GM19240 (cell line): ENCODE data around the gene MYRIP.

Experiments used
- DNase-seq: peaks from one replicate; pipeline ENCODE4 v3.0.0; 2011; ENCODE audit warnings: low spot score; ENCODE audit not compliant: insufficient read length

Gene MYRIP

GRCh38 chr3:40181182-40181581 is 371.8 kb downstream of the MYRIP start:
- no peak for DNase-seq

- DNase-seq: no peak
Observed at GRCh38 chr3:40185029-40185695, 375.8 kb downstream of the MYRIP start.

DNA sequence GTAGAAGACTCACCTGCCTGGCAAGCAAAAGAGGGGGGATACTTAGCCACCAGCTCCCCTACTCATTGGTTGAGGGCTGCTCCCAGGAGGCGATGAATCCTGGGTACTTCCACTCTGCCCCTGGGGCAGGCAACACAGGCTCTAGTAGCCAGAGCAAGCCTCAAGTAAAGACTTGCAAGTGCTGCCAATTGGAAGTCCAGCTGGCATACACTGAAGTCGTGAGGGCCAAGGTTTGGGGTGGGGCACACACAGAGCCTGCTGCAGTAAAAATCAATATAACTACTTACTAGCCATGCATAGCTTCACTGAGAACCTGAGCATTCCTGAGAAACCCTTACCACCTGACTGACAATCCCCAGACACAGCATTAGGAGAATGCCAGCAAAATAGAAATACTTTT is 377.1 kb downstream of the MYRIP start:
- no peak for DNase-seq

- DNase-seq: no peak
Observed at GRCh38 chr3:40187945-40188344, 378.5 kb downstream of the MYRIP start.

- DNase-seq: no peak
Observed at GRCh38 chr3:40189118-40189517, 379.7 kb downstream of the MYRIP start.

DNA sequence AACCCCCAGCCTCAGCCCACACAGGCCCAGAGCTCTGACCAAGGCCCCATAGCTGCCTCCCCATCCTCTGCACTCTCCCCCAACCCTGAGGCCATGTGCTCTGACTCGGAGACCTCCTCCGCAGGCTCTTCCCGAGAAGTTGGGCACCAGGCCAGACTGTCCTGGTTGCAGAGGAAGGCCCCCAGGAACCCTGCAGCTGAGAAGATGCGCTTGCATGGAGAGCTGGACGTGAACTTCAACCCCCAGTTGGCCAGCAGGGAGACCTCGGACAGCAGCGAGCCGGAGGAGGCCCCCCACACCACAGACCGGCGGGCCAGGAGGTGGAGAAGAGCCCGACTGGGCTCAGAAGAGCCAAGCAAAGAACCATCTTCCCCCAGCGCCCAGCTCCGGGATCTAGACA is 380.6 kb downstream of the MYRIP start:
- DNase-seq: no peak

DNA sequence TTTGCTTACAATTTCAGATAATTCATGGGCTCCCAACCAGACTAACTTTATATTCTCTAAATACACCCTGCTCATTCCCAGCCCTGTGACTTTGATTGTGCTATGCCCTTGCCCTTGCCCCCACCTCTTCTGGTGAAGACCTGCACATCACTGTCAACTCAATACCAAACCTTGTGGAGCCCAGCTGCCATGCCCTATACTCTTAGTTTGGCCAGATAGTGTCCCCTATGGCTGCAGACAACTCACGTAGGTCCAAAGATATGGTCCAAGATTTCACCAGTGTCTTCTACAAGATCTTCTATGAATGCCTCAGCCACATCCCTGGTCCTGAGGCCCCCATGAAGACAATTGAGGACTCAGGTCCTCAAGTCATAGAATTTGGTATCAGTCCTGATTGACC is 381.8 kb downstream of the MYRIP start:
- no peak for DNase-seq

GRCh38 chr3:40191850-40192448 is 382.5 kb downstream of the MYRIP start:
- DNase-seq: peak; percentile 48

DNA sequence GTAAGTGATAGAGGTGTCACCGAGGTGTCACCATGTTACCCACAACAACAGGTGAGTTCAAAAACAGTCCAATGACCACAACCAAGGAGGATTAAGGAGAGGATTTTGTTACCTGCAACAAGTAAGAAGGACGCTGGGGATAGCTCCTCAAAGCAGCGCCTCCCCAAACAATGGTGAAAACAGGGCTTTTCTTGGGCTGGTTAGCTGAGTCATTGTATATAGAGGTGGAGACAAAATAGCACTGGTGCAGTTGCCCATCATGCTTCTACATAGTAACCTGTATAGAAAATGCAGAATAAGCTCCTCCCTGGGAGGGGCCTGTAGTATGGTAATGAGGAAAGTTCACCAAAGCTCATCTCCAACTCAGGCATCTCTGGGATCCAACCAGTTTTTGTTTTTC is 383.2 kb downstream of the MYRIP start:
- DNase-seq: no peak

- no peak for DNase-seq
Observed at GRCh38 chr3:40196966-40197365, 387.6 kb downstream of the MYRIP start.

DNA sequence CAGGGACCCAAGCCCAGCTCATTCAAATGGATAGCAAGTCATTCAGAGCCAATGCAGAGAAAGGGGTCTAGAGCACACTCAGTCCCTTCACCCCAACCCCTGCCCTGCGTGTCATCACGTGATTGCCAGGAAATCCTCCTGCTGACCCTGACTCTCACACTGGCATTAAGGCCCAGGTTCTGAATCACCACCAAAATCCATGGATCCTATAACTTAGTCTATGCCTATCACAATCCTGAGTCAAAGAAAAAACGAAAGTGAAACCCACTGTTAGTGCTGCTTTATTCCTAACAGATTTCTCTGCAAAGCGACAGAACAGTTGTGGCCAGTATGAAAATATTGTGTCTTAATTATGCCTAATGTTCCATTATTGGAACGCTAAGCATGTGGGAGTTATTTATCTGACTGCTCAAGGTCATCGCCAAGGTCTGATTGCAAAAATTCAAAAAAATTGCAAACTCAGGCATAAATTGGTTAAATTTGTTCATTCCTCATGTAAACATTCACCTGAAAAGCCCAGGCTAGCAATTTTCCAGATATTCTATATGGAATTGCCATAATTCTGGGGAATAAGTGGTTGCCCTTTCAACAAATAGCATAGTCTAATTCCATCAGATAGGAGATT is 391.4 kb downstream of the MYRIP start:
- no peak for DNase-seq

GRCh38 chr3:40201770-40202169 is 392.4 kb downstream of the MYRIP start:
- DNase-seq: no peak

DNA sequence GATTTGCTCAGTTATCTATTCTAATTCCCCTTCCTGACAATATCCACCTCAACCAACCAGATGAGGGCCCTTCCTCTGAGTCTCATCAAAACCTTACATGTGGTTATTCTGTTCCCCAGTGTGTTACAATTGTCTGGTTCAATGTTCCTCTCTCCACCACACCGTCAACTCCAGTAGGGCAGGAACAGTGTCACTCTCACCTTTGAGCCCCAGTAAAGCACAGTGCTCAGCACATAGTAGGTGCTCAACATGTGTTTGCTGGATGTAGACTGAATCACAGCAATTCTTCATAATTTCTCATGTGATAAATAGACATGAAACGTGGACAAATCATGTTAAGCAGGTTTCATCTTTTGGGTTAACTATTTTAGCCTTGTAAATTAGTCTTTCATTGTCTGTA is 397.1 kb downstream of the MYRIP start:
- DNase-seq: no peak

DNA sequence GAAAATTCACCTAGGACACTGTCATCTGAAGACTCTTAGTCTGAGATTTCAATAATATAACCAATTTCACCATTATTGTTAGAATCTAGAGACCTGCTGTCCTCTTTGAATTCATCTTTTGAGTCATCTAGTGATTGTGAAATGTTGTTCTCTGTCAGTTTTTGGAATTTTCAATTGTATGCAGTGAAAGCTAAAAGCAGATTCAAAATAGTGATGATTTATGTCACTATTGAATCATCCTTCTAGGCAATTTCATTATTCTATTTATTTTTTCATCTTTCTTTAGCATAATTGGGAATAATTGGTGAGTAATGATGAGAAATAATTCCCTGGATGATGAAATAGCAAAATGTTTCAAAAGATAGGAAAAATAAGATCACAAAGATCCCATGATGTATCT is 398.4 kb downstream of the MYRIP start:
- no peak for DNase-seq

- no peak for DNase-seq
Observed at GRCh38 chr3:40208251-40208650, 398.8 kb downstream of the MYRIP start.

GRCh38 chr3:40211579-40211978 is 402.2 kb downstream of the MYRIP start:
- DNase-seq: no peak

- no peak for DNase-seq
Observed at GRCh38 chr3:40213556-40213955, 404.1 kb downstream of the MYRIP start.

- no peak for DNase-seq
Observed at GRCh38 chr3:40215015-40215414, 405.6 kb downstream of the MYRIP start.

- no peak for DNase-seq
Observed at GRCh38 chr3:40216471-40216870, 407.1 kb downstream of the MYRIP start.

GRCh38 chr3:40223856-40224255 is 414.4 kb downstream of the MYRIP start:
- no peak for DNase-seq

DNA sequence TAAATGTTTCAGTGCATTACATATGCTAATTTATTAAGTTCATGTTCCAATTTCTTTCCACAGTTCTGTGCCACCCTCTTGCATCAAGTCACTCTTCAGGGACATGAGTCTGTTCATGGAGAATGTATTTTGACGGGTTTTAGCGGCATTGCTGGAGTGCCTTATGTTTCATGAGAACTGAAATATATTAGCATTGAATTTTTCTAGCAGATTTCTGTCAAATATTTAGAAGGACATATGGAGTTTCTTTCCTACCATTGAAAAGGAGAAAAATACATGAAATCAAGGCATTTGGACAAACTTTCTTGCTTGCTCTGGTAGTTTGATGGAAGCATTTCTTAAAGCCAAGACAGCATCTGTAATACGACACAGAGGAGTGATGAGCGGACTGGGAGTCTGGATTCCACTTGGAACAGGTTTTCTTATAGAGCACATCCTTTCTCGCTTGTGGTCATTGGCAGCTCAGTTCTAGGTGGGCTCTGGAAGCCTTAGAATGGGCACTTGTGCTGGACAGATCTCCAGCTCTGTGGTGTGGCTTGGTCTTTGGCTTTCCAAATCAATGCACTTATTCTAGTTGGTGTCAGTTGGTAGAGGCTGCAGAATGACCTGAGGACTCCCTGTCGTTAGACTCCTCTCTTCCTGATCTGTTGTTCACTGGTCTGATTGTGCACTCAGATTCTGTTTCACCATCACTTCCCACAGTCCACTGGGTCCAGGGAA is 415.5 kb downstream of the MYRIP start:
- no peak for DNase-seq

- DNase-seq: no peak
Observed at GRCh38 chr3:40226636-40227035, 417.2 kb downstream of the MYRIP start.
